Measurements from ENCODE around the gene GRAMD4. TPM values are rescaled to one million over a fixed set of nuclear protein-coding genes. Genes with fewer than 3 reads are reported as not detected.

The GRAMD4 gene
- total and polyA plus RNA-seq, 4 donors, result 25.1 to 42.5 (median 39.5) TPM

DNA sequence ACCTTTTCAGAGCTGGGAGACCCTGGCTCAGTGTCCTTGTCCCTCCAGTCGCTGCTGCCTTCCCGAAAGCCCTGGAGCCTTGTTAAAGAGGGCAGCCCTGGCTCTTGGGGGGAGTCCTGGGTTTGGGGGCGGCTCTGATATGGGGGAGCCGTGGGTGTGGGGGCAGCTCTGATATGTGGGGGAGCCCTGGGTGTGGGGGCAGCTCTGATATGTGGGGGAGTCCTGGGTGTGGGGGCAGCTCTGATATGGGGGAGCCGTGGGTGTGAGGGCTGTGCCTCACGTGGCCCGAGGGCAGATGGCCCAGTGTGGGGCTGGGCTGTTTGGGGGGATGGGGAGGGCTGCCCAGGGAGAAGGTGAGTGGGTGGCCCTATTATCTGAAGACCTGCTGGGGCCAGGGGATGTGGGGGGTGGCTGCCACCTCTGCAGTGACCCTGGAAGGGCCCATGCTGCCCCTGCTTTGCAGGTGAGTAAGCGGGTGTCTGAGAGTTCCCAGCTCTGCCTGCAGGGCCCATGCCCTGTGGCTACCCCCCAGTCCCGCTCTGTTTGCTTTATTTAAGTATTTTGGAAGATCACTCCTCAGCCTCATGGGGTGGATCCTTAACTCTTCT is 30.9 kb upstream of the GRAMD4 start:
- no peak overlapping the region for H3K4me3 ChIP-seq (ENCODE audit: low read depth, low read length)
- H3K36me3 ChIP-seq (ENCODE audit: control insufficient read depth, insufficient read depth, low read length), result peaks cover 51% of the 10 kb centered on the region
- DNase-seq (ENCODE audit: low read depth in 4 of 6, low spot score in 6 of 6), result no peak
- WGBS (ENCODE audit: insufficient coverage), result 95% methylated on average over 4 of the region's 9 CpGs
- H3K27ac ChIP-seq (ENCODE audit: low read depth, low read length), result no peak overlapping the region
- H3K9me3 ChIP-seq (ENCODE audit: control insufficient read depth, insufficient read depth, low read length), result no peaks in the 10 kb centered on the region
- H3K27me3 ChIP-seq (ENCODE audit: control insufficient read depth, insufficient read depth, low read length), result no peaks in the 10 kb centered on the region
- peaks cover 87% of the 10 kb centered on the region for H3K4me1 ChIP-seq (ENCODE audit: control insufficient read depth, insufficient read depth, low read length)

DNA sequence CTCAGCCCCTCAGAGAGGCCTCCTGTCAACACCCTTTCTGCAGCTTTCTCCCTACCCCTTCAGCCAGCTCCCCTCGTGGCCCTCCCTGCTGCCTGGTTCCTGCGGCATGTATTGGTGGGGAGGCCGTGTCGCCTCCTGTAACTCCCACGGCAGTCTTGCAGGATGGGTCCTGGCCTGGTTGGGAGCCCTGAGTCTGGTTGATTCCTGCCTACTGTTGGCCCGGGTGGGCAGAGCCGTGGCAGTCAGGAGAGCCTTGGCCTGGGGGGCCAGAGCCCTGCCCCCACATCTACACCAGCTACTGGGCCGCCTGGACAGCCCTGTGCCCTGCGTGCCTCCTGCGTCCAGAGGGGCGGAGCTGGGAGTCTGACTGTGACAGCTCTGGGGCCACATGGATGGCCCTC is 30.3 kb upstream of the GRAMD4 start:
- Histone ChIP-seq H3K27me3 (ENCODE audit: control insufficient read depth, insufficient read depth, low read length) (no peaks in the 10 kb centered on the region), H3K4me1 (ENCODE audit: control insufficient read depth, insufficient read depth, low read length) (peaks cover 83% of the 10 kb centered on the region), H3K4me3 (ENCODE audit: low read depth, low read length) (no peak overlapping the region), H3K36me3 (ENCODE audit: control insufficient read depth, insufficient read depth, low read length) (peaks cover 49% of the 10 kb centered on the region), H3K9me3 (ENCODE audit: control insufficient read depth, insufficient read depth, low read length) (no peaks in the 10 kb centered on the region), H3K27ac (ENCODE audit: low read depth, low read length) (no peak overlapping the region)
- no peak for DNase-seq (ENCODE audit: low read depth in 4 of 6, low spot score in 6 of 6)
- 85% methylated on average over 7 of the region's 11 CpGs for WGBS (ENCODE audit: insufficient coverage)

- Histone ChIP-seq H3K36me3 (ENCODE audit: control insufficient read depth, insufficient read depth, low read length) (peaks cover 51% of the 10 kb centered on the region), H3K4me3 (ENCODE audit: low read depth, low read length) (no peak overlapping the region), H3K4me1 (ENCODE audit: control insufficient read depth, insufficient read depth, low read length) (peaks cover 83% of the 10 kb centered on the region), H3K27me3 (ENCODE audit: control insufficient read depth, insufficient read depth, low read length) (no peaks in the 10 kb centered on the region), H3K27ac (ENCODE audit: low read depth, low read length) (no peak overlapping the region), H3K9me3 (ENCODE audit: control insufficient read depth, insufficient read depth, low read length) (no peaks in the 10 kb centered on the region)
- WGBS (ENCODE audit: insufficient coverage), result 81% methylated on average over 11 of the region's 11 CpGs
- DNase-seq (ENCODE audit: low read depth in 4 of 6, low spot score in 6 of 6), result no peak
Measured at GRCh38 chr22:46590334-46590733, 29.9 kb upstream of the GRAMD4 start.

- no peaks in the 10 kb centered on the region for H3K9me3 ChIP-seq (ENCODE audit: control insufficient read depth, insufficient read depth, low read length)
- peaks cover 42% of the 10 kb centered on the region for H3K36me3 ChIP-seq (ENCODE audit: control insufficient read depth, insufficient read depth, low read length)
- peak overlapping the region; percentile 9 for H3K4me3 ChIP-seq (ENCODE audit: low read depth, low read length)
- 71% methylated on average over 7 of the region's 8 CpGs for WGBS (ENCODE audit: insufficient coverage)
- H3K27me3 ChIP-seq (ENCODE audit: control insufficient read depth, insufficient read depth, low read length), result no peaks in the 10 kb centered on the region
- H3K4me1 ChIP-seq (ENCODE audit: control insufficient read depth, insufficient read depth, low read length), result peaks cover 83% of the 10 kb centered on the region
- DNase-seq (ENCODE audit: low read depth in 4 of 6, low spot score in 6 of 6), result no peak
- H3K27ac ChIP-seq (ENCODE audit: low read depth, low read length), result peak overlapping the region; percentile 64
Measured at GRCh38 chr22:46591930-46592329, 28.3 kb upstream of the GRAMD4 start.

- DNase-seq (ENCODE audit: low read depth in 4 of 6, low spot score in 6 of 6), result peak in 2 of 6 donors; percentile 66 to 79
- Histone ChIP-seq H3K27me3 (ENCODE audit: control insufficient read depth, insufficient read depth, low read length) (no peaks in the 10 kb centered on the region), H3K9me3 (ENCODE audit: control insufficient read depth, insufficient read depth, low read length) (no peaks in the 10 kb centered on the region), H3K4me3 (ENCODE audit: low read depth, low read length) (peak overlapping the region; percentile 9), H3K4me1 (ENCODE audit: control insufficient read depth, insufficient read depth, low read length) (peaks cover 80% of the 10 kb centered on the region), H3K27ac (ENCODE audit: low read depth, low read length) (peak overlapping the region; percentile 64), H3K36me3 (ENCODE audit: control insufficient read depth, insufficient read depth, low read length) (peaks cover 41% of the 10 kb centered on the region)
- 16% methylated on average over 13 of the region's 13 CpGs for WGBS (ENCODE audit: insufficient coverage)
Measured at GRCh38 chr22:46592390-46592872, 27.8 kb upstream of the GRAMD4 start.

- Histone ChIP-seq H3K27me3 (ENCODE audit: control insufficient read depth, insufficient read depth, low read length) (no peaks in the 10 kb centered on the region), H3K36me3 (ENCODE audit: control insufficient read depth, insufficient read depth, low read length) (peaks cover 34% of the 10 kb centered on the region), H3K9me3 (ENCODE audit: control insufficient read depth, insufficient read depth, low read length) (no peaks in the 10 kb centered on the region), H3K4me3 (ENCODE audit: low read depth, low read length) (no peak overlapping the region), H3K4me1 (ENCODE audit: control insufficient read depth, insufficient read depth, low read length) (peaks cover 72% of the 10 kb centered on the region), H3K27ac (ENCODE audit: low read depth, low read length) (peak overlapping the region; percentile 64)
- 40% methylated on average over 10 of the region's 19 CpGs for WGBS (ENCODE audit: insufficient coverage)
- DNase-seq (ENCODE audit: low read depth in 4 of 6, low spot score in 6 of 6), result peak in 1 of 6 donors; percentile 51
Measured at GRCh38 chr22:46593211-46593681, 26.9 kb upstream of the GRAMD4 start.

DNA sequence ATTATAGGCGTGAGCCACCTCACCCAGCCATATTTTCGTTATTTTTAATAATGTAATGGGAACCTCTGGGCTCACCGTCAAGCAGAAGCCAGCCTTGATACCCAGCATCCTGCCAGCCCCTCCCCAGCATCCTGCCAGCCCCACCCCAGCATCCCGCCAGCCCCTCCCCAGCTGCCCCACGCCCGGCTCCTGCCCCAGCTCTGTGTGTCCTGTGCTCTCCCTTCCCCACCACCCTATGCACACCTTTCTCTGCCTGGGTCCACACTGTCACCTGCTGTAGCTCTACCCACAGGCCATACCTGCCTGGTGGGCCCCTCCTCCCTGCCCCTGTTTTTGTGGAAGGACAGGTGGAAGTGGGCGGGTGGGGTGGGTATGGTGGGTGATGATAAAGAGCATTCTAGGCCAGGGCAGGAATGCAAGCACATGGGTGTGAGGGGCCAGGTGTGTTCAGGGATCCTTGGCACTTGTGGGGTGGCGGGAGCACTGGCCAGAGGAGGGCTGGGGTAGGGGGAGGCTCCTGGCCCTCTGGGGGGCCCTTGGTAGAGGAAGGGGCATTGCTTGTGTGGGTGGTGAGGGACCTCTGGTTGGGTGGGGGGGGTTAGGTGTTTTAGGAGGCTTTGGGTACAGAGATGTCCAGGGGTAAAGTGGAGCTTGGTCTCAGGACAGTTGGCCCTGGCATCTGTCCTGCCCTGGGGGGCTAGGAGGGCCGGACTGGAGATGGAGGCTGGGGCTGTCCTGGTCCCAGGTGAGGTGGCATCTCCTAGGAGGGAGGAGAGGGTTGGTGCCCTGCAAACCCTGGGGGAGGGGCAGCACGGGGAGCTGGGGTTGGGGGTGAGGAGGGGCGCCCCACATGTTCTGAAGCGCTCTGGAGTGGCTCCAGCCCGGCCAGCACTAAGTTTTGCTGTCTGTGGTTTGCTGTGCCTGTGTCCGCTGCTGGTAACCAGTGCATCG is 25.9 kb upstream of the GRAMD4 start:
- DNase-seq (ENCODE audit: low read depth in 4 of 6, low spot score in 6 of 6), result no peak
- no peaks in the 10 kb centered on the region for H3K9me3 ChIP-seq (ENCODE audit: control insufficient read depth, insufficient read depth, low read length)
- no peak overlapping the region for H3K27ac ChIP-seq (ENCODE audit: low read depth, low read length)
- H3K27me3 ChIP-seq (ENCODE audit: control insufficient read depth, insufficient read depth, low read length), result no peaks in the 10 kb centered on the region
- 85% methylated on average over 12 of the region's 15 CpGs for WGBS (ENCODE audit: insufficient coverage)
- peaks cover 24% of the 10 kb centered on the region for H3K36me3 ChIP-seq (ENCODE audit: control insufficient read depth, insufficient read depth, low read length)
- peaks cover 62% of the 10 kb centered on the region for H3K4me1 ChIP-seq (ENCODE audit: control insufficient read depth, insufficient read depth, low read length)
- no peak overlapping the region for H3K4me3 ChIP-seq (ENCODE audit: low read depth, low read length)

GRCh38 chr22:46594947-46595298 is 25.3 kb upstream of the GRAMD4 start:
- Histone ChIP-seq H3K27me3 (ENCODE audit: control insufficient read depth, insufficient read depth, low read length) (no peaks in the 10 kb centered on the region), H3K27ac (ENCODE audit: low read depth, low read length) (no peak overlapping the region), H3K4me3 (ENCODE audit: low read depth, low read length) (no peak overlapping the region), H3K9me3 (ENCODE audit: control insufficient read depth, insufficient read depth, low read length) (no peaks in the 10 kb centered on the region), H3K36me3 (ENCODE audit: control insufficient read depth, insufficient read depth, low read length) (peaks cover 18% of the 10 kb centered on the region), H3K4me1 (ENCODE audit: control insufficient read depth, insufficient read depth, low read length) (peaks cover 56% of the 10 kb centered on the region)
- no peak for DNase-seq (ENCODE audit: low read depth in 4 of 6, low spot score in 6 of 6)
- 96% methylated on average over 16 of the region's 17 CpGs for WGBS (ENCODE audit: insufficient coverage)

GRCh38 chr22:46595545-46595944 is 24.6 kb upstream of the GRAMD4 start:
- 87% methylated on average over 7 of the region's 8 CpGs for WGBS (ENCODE audit: insufficient coverage)
- no peak for DNase-seq (ENCODE audit: low read depth in 4 of 6, low spot score in 6 of 6)
- Histone ChIP-seq H3K4me1 (ENCODE audit: control insufficient read depth, insufficient read depth, low read length) (peaks cover 51% of the 10 kb centered on the region), H3K36me3 (ENCODE audit: control insufficient read depth, insufficient read depth, low read length) (peaks cover 12% of the 10 kb centered on the region), H3K4me3 (ENCODE audit: low read depth, low read length) (no peak overlapping the region), H3K27ac (ENCODE audit: low read depth, low read length) (no peak overlapping the region), H3K9me3 (ENCODE audit: control insufficient read depth, insufficient read depth, low read length) (no peaks in the 10 kb centered on the region), H3K27me3 (ENCODE audit: control insufficient read depth, insufficient read depth, low read length) (no peaks in the 10 kb centered on the region)
